Panc1 (cell line): ENCODE measurements around the gene FAS. TPM values are rescaled to one million over a fixed set of nuclear protein-coding genes. Genes with fewer than 3 reads are reported as not detected.

Experiments
- ATAC-seq: fragments of 200-7000 bp; cut with Tn5 transposase; 2 replicates; pipeline ENCODE4 v1.9.1; 2020; ENCODE audit warnings: mild to moderate bottlenecking, moderate library complexity
- BruUV-seq: library from RNA; stranded (reverse); fragments of 400-500 nt; replicated peaks from 2 replicates; lab custom pipeline; 2021; lab: Mats Ljungman, UMichigan
- CTCF ChIA-PET: fragments of 300-600 bp; sonication (Branson Sonifier 250); formaldehyde crosslinking; loops from one replicate; lab custom pipeline; 2022; ENCODE audit warnings: antibody characterized with exemption; lab: Charles Lee
- POLR2A ChIA-PET: fragments of 300-600 bp; sonication (Branson Sonifier 250); formaldehyde crosslinking; loops from one replicate; lab custom pipeline; 2022; ENCODE audit warnings: antibody characterized with exemption; lab: Charles Lee
- DNase-seq: peaks from one replicate; pipeline ENCODE4 v3.0.0-alpha.2; 2010; ENCODE audit warnings: low read depth, low spot score
- H3K27ac ChIP-seq: 2 replicates; pipeline ENCODE4 v1.5.1; 2011; ENCODE audit warnings: mild to moderate bottlenecking, low read length, inconsistent platforms
- H3K27me3 ChIP-seq: fragments of 200-500 bp; sonication (Bioruptor generic); 2 replicates; pipeline ENCODE4 v1.6.0; 2014; ENCODE audit warnings: low read length, inconsistent platforms; ENCODE audit not compliant: control insufficient read depth, insufficient read depth
- H3K36me3 ChIP-seq: fragments of 200-500 bp; sonication (Bioruptor generic); 2 replicates; pipeline ENCODE4 v1.5.1; 2014; ENCODE audit warnings: inconsistent platforms, mild to moderate bottlenecking, low read length, moderate library complexity; ENCODE audit not compliant: control insufficient read depth, insufficient read depth
- H3K4me1 ChIP-seq: 2 replicates; pipeline ENCODE4 v1.5.1; 2011; ENCODE audit warnings: inconsistent platforms, mild to moderate bottlenecking, low read length, moderate library complexity; ENCODE audit not compliant: control insufficient read depth, insufficient read depth
- H3K4me3 ChIP-seq, 2 experiments: 2 replicates each; pipeline ENCODE4 v1.5.1; 2011 to 2012; ENCODE audit warnings: low read depth in 2 of 2, low read length in 2 of 2, mild to moderate bottlenecking in 2 of 2, inconsistent platforms in 1 of 2, moderate library complexity in 1 of 2
- H3K9me3 ChIP-seq: fragments of 200-500 bp; sonication (Bioruptor generic); 2 replicates; pipeline ENCODE4 v1.5.1; 2014; ENCODE audit warnings: low read depth, mild to moderate bottlenecking, inconsistent platforms, low read length, moderate library complexity; ENCODE audit not compliant: control insufficient read depth, insufficient read depth
- CTCF ChIP-seq: fragments of 450-650 bp; IDR thresholded peaks from 2 replicates; pipeline ENCODE4 v1.5.1; 2017; ENCODE audit warnings: mild to moderate bottlenecking
- POLR2AphosphoS5 ChIP-seq: IDR thresholded peaks from 2 replicates; pipeline ENCODE4 v1.6.1; 2012; ENCODE audit warnings: mild to moderate bottlenecking, low read depth, low read length, moderate library complexity
- REST ChIP-seq, 2 experiments: IDR thresholded peaks; 2 replicates each; pipeline ENCODE4 v1.6.1; 2011 to 2012; ENCODE audit warnings: low read depth in 2 of 2, control low read depth in 1 of 2, low read length in 1 of 2, mild to moderate bottlenecking in 1 of 2, moderate library complexity in 1 of 2; ENCODE audit not compliant: insufficient read depth in 1 of 2
- SIN3A ChIP-seq: IDR thresholded peaks from 2 replicates; pipeline ENCODE4 v1.6.1; 2012; ENCODE audit warnings: low read depth, mild to moderate bottlenecking, low read length, moderate library complexity, borderline replicate concordance; ENCODE audit not compliant: insufficient read depth
- TCF7L2 ChIP-seq: IDR thresholded peaks from 2 replicates; pipeline ENCODE4 v1.6.1; 2011; ENCODE audit warnings: mild to moderate bottlenecking, low read depth, low read length, inconsistent platforms
- in situ Hi-C: cut with HindIII; loops from 2 replicates; pipeline ENCODE4 v1.10.0; 2016; ENCODE audit warnings: low sequenced_read_pairs, low pct_unique_long_range_greater_than_20kb
- intact Hi-C: fragments of 100-400 bp; cut with micrococcal nuclease; formaldehyde crosslinking; loops from one replicate; pipeline ENCODE4 v1.10.0; 2022; ENCODE audit not compliant: unreplicated experiment
- total RNA-seq: library from RNA; stranded (reverse); gene quantifications from one replicate; pipeline ENCODE4 v1.2.1, GENCODE V29; 2021; ENCODE audit not compliant: unreplicated experiment

Gene FAS
- total RNA-seq, 1 experiment from 2014 or later = 8.1 TPM

- ChIA-PET CTCF (interaction anchor here (0.8 to 1.3 kb wide), 3 partner anchors 53 to 424 kb away, joined by 4 to 10 read pairs (median 9); no protein-coding TSS in a partner anchor), POLR2A (interaction anchor here (0.7 kb wide), 1 partner anchor 1142 kb away, joined by 9 read pairs; no protein-coding TSS in a partner anchor)
- no peak overlapping the region for H3K27ac ChIP-seq
- H3K9me3 ChIP-seq = no peaks in the 10 kb centered on the region
- H3K4me3 ChIP-seq = no peak overlapping the region
- no TSS peak for BruUV-seq
- in situ Hi-C loops = no loop called here
- no peaks in the 10 kb centered on the region for H3K27me3 ChIP-seq
- H3K4me1 ChIP-seq = peaks cover 12% of the 10 kb centered on the region; the same call in 1 of the 2 replicates
- no peak for ATAC-seq
- no peak for DNase-seq
- TF ChIP-seq SIN3A = no peak
- no peak for TF ChIP-seq POLR2AphosphoS5
- no peak for TF ChIP-seq REST (IDR thresholded peaks at IDR 0.05; ENCODE audit: insufficient read depth in 1 of 2, low read depth in 2 of 2, low read length in 1 of 2)
- TF ChIP-seq CTCF = no peak
- TF ChIP-seq TCF7L2 = no peak
- H3K36me3 ChIP-seq = no peaks in the 10 kb centered on the region
- intact Hi-C loops = loop anchor here (1.0 to 5.0 kb wide), 2 partner anchors 54 to 151 kb away; no protein-coding TSS in a partner anchor
Measured at GRCh38 chr10:88987840-88988239, 2.8 kb upstream of the FAS start.

GRCh38 chr10:88989423-88989822 is 1.2 kb upstream of the FAS start:
- no peak overlapping the region for H3K27ac ChIP-seq
- H3K27me3 ChIP-seq = no peaks in the 10 kb centered on the region
- ChIA-PET CTCF (interaction anchor here (0.6 to 1.5 kb wide), 4 partner anchors 55 to 225 kb away, joined by 3 to 6 read pairs (median 4); no protein-coding TSS in a partner anchor), POLR2A (interaction anchor here (0.5 kb wide), 1 partner anchor 406 kb away, joined by 7 read pairs; the partner anchor contains the start of gene RNLS)
- peaks cover 24% of the 10 kb centered on the region for H3K4me1 ChIP-seq
- in situ Hi-C loops = no loop called here
- TF ChIP-seq POLR2AphosphoS5 (no peak), SIN3A (no peak), TCF7L2 (no peak), REST (IDR thresholded peaks at IDR 0.05; ENCODE audit: insufficient read depth in 1 of 2, low read depth in 2 of 2, low read length in 1 of 2) (no peak), CTCF (no peak)
- no peaks in the 10 kb centered on the region for H3K36me3 ChIP-seq
- intact Hi-C loops = loop anchor here (5.0 kb wide), 1 partner anchor 152 kb away; no protein-coding TSS in a partner anchor
- DNase-seq (no peak), ATAC-seq (no peak)
- BruUV-seq = no TSS peak
- no peak overlapping the region for H3K4me3 ChIP-seq
- H3K9me3 ChIP-seq = no peaks in the 10 kb centered on the region
